B cell (primary cell): ENCODE measurements around the gene GBX1.

Experiments used
- EZH2 ChIP-seq: IDR thresholded peaks from 2 replicates; pipeline ENCODE4 v1.6.1; 2012; ENCODE audit warnings: borderline replicate concordance, low read depth, mild to moderate bottlenecking, moderate library complexity, low read length; ENCODE audit not compliant: insufficient read depth, poor library complexity, severe bottlenecking
- TF ChIP-seq, protein P1 (sequence below): fragments of 200-600 bp; IDR thresholded peaks from one replicate; pipeline ENCODE4 v1.8.0; 2022; ENCODE audit warnings: antibody characterized with exemption, mild to moderate bottlenecking

DNA sequence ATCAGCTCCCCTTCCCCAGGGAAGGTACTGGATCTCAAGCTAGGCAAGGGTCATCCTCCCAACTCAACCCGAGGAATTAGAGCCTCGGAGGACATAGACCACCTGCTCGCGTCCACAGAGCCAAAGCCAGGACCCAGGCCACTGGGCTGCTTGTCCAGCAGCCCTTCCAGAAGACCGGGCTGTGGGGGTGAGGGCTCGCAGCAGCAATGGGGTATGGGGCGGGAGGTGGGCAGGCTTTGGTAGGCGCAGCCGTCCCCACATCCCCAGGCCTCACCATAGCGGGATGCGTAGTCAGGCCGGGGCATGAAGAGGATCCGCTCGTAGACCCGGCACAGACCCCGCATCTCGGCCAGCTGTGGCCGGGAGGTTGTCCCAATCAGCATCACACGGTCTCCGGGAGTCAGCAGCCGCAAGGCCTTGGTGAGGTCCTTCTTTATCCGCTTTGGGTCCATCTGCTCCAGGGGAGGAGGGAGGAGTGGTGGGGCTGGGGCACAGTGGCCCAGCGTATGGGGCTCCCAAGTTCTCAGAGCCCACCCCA lies 24.6 kb upstream of the GBX1 start:
- TF ChIP-seq, protein P1, sequence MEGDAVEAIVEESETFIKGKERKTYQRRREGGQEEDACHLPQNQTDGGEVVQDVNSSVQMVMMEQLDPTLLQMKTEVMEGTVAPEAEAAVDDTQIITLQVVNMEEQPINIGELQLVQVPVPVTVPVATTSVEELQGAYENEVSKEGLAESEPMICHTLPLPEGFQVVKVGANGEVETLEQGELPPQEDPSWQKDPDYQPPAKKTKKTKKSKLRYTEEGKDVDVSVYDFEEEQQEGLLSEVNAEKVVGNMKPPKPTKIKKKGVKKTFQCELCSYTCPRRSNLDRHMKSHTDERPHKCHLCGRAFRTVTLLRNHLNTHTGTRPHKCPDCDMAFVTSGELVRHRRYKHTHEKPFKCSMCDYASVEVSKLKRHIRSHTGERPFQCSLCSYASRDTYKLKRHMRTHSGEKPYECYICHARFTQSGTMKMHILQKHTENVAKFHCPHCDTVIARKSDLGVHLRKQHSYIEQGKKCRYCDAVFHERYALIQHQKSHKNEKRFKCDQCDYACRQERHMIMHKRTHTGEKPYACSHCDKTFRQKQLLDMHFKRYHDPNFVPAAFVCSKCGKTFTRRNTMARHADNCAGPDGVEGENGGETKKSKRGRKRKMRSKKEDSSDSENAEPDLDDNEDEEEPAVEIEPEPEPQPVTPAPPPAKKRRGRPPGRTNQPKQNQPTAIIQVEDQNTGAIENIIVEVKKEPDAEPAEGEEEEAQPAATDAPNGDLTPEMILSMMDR = no peak
- TF ChIP-seq EZH2 = no peak
